Measurements from ENCODE around the gene RLN1. TPM values are rescaled to one million over a fixed set of nuclear protein-coding genes. Genes with fewer than 3 reads are reported as not detected.

RLN1 gene
- polyA plus RNA-seq, 1 donor from 2014 or later: not detected

GRCh38 chr9:5382479-5382878 lies 42.8 kb upstream of the RLN1 start:
- H3K36me3 ChIP-seq (ENCODE audit: insufficient read depth, low read length): no peaks in the 10 kb centered on the region
- no peaks in the 10 kb centered on the region for H3K9me2 ChIP-seq (ENCODE audit: insufficient read depth, low read length)
- no peak overlapping the region for H3K27ac ChIP-seq (ENCODE audit: low read length)
- H3K9me3 ChIP-seq (ENCODE audit: low read length): no peaks in the 10 kb centered on the region
- H3K4me2 ChIP-seq (ENCODE audit: low read length): no peak overlapping the region
- no peak overlapping the region for H2AFZ ChIP-seq (ENCODE audit: low read depth, low read length)
- no peaks in the 10 kb centered on the region for H4K20me1 ChIP-seq (ENCODE audit: insufficient read depth)
- no peaks in the 10 kb centered on the region for H3F3A ChIP-seq (ENCODE audit: insufficient read depth, low read length, poor library complexity, severe bottlenecking)
- TF ChIP-seq POLR2AphosphoS5 (IDR thresholded peaks at IDR 0.05) (no peak), EP300 (conservative IDR thresholded peaks at IDR 0.05; ENCODE audit: poor library complexity, severe bottlenecking) (no peak), CTCF (IDR thresholded peaks at IDR 0.05; ENCODE audit: poor library complexity, severe bottlenecking) (no peak), SMC3 (conservative IDR thresholded peaks at IDR 0.05; ENCODE audit: poor library complexity) (no peak)
- TF ChIP-seq, protein P1, sequence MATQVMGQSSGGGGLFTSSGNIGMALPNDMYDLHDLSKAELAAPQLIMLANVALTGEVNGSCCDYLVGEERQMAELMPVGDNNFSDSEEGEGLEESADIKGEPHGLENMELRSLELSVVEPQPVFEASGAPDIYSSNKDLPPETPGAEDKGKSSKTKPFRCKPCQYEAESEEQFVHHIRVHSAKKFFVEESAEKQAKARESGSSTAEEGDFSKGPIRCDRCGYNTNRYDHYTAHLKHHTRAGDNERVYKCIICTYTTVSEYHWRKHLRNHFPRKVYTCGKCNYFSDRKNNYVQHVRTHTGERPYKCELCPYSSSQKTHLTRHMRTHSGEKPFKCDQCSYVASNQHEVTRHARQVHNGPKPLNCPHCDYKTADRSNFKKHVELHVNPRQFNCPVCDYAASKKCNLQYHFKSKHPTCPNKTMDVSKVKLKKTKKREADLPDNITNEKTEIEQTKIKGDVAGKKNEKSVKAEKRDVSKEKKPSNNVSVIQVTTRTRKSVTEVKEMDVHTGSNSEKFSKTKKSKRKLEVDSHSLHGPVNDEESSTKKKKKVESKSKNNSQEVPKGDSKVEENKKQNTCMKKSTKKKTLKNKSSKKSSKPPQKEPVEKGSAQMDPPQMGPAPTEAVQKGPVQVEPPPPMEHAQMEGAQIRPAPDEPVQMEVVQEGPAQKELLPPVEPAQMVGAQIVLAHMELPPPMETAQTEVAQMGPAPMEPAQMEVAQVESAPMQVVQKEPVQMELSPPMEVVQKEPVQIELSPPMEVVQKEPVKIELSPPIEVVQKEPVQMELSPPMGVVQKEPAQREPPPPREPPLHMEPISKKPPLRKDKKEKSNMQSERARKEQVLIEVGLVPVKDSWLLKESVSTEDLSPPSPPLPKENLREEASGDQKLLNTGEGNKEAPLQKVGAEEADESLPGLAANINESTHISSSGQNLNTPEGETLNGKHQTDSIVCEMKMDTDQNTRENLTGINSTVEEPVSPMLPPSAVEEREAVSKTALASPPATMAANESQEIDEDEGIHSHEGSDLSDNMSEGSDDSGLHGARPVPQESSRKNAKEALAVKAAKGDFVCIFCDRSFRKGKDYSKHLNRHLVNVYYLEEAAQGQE (IDR thresholded peaks at IDR 0.05; ENCODE audit: borderline replicate concordance): no peak
- no peak overlapping the region for H3K4me3 ChIP-seq (ENCODE audit: low read length)
- no peak overlapping the region for H3K9ac ChIP-seq (ENCODE audit: low read length)
- H3K27me3 ChIP-seq (ENCODE audit: insufficient read depth, low read depth, low read length): no peaks in the 10 kb centered on the region
- no peaks in the 10 kb centered on the region for H3K79me2 ChIP-seq (replicated peaks; ENCODE audit: insufficient read depth, low read length)

DNA sequence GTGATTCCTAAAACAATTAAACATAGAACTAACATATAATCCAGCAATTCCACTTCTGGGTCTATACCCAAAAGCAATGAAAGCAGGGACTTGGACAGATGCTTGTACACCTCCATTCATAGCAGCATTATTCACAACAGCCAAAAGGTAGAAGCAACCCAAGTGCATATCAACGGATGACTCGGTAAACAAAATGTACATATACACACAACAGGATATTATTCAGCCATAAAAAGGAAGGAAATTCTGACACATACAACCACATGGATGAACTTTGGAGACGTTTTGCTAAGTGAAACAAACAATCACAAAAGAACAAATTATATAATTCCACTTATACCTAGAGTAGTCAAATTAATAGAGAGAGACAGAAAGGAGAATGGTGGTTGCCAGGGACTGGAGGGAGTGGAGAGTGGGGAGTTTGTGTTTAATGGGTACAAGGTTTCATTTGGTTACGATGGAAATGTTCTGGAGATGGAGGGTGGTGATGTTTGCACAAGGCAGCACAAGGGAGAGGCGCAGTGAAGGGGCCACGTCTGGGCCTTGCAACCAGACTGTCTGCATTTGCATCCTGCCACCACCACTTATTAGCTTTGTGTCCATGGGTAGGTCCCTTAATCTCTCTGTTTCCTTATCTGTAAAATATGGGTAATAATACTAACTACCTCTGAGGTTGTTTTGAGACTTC lies 36.3 kb upstream of the RLN1 start:
- H3K79me2 ChIP-seq (replicated peaks; ENCODE audit: insufficient read depth, low read length): no peaks in the 10 kb centered on the region
- H2AFZ ChIP-seq (ENCODE audit: low read depth, low read length): no peak overlapping the region
- H3K4me2 ChIP-seq (ENCODE audit: low read length): no peak overlapping the region
- no peak overlapping the region for H3K9ac ChIP-seq (ENCODE audit: low read length)
- no peaks in the 10 kb centered on the region for H3K36me3 ChIP-seq (ENCODE audit: insufficient read depth, low read length)
- H3F3A ChIP-seq (ENCODE audit: insufficient read depth, low read length, poor library complexity, severe bottlenecking): no peaks in the 10 kb centered on the region
- H4K20me1 ChIP-seq (ENCODE audit: insufficient read depth): no peaks in the 10 kb centered on the region
- no peak overlapping the region for H3K4me3 ChIP-seq (ENCODE audit: low read length)
- H3K27me3 ChIP-seq (ENCODE audit: insufficient read depth, low read depth, low read length): no peaks in the 10 kb centered on the region
- no peaks in the 10 kb centered on the region for H3K9me3 ChIP-seq (ENCODE audit: low read length)
- no peak overlapping the region for H3K27ac ChIP-seq (ENCODE audit: low read length)
- no peaks in the 10 kb centered on the region for H3K9me2 ChIP-seq (ENCODE audit: insufficient read depth, low read length)
- no peak for TF ChIP-seq CTCF (IDR thresholded peaks at IDR 0.05; ENCODE audit: poor library complexity, severe bottlenecking)
- no peak for TF ChIP-seq EZH2 (IDR thresholded peaks at IDR 0.05; ENCODE audit: borderline replicate concordance, insufficient read depth, low read length, poor library complexity, severe bottlenecking)
- no peak for TF ChIP-seq TAF1 (IDR thresholded peaks at IDR 0.05; ENCODE audit: low read depth)
- TF ChIP-seq, protein P1 (IDR thresholded peaks at IDR 0.05; ENCODE audit: borderline replicate concordance): no peak
- TF ChIP-seq RAD21 (conservative IDR thresholded peaks at IDR 0.05): no peak
- TF ChIP-seq MXI1 (conservative IDR thresholded peaks at IDR 0.05; ENCODE audit: poor library complexity, severe bottlenecking): no peak
- no peak for TF ChIP-seq SMC3 (conservative IDR thresholded peaks at IDR 0.05; ENCODE audit: poor library complexity)
- TF ChIP-seq POLR2AphosphoS5 (IDR thresholded peaks at IDR 0.05): no peak
- TF ChIP-seq EP300 (conservative IDR thresholded peaks at IDR 0.05; ENCODE audit: poor library complexity, severe bottlenecking): no peak

All from neural cell (in vitro differentiated cells).